Measurements from ENCODE around the gene NOSIP. TPM values are rescaled to one million over a fixed set of nuclear protein-coding genes. Genes with fewer than 3 reads are reported as not detected.

Gene NOSIP
- total RNA-seq, 2 experiments from 2014 or later: 35.1 to 74.7 TPM

DNA sequence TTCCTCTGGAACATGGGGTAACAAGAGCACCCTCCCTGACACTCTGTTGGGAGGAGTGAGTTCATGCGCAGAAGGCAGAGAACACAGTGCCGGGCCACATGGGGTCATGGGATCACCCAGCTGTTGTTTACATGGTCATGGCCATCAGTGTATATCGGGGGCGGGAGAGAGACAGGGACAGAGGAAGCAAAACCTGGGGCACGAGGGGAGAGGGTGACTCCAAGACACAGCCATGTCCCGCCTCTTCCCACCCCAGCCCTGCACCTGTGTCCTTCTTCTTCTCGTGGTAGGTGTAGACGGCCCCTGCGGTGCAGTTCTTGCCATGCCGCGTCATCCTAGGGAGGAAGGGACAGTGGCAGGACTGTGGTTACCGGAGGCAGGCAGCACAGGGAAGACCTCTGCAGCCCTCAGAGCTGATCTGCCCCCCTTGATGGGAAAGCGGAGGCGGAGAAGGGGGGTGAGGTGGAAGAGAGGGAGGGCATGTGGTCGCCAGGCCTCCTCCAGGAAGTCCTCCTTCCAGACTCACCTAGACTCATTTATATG, 19.9 kb downstream of the NOSIP start:
- no peaks in the 10 kb centered on the region for H4K20me1 ChIP-seq (ENCODE audit: insufficient read depth, low read length)
- H3K9me3 ChIP-seq (ENCODE audit: low read length): no peaks in the 10 kb centered on the region
- ChIA-PET CTCF (ENCODE audit: unreplicated experiment) (no interaction called here), POLR2A (no interaction called here)
- H3K36me3 ChIP-seq (ENCODE audit: insufficient read depth, low read length): peaks cover 32% of the 10 kb centered on the region; the same call in 1 of the 2 replicates
- DNase-seq (ENCODE audit: low spot score): no peak
- H3K79me2 ChIP-seq (ENCODE audit: insufficient read depth, low read depth, low read length): no peaks in the 10 kb centered on the region
- no peak overlapping the region for H3K4me3 ChIP-seq (ENCODE audit: low read depth, low read length, poor library complexity, severe bottlenecking)
- no peaks in the 10 kb centered on the region for H3K9me2 ChIP-seq (ENCODE audit: insufficient read depth, low read length)
- no peak overlapping the region for H3K4me2 ChIP-seq (ENCODE audit: low read length)
- peaks cover 5% of the 10 kb centered on the region for H3K4me1 ChIP-seq (ENCODE audit: insufficient read depth, low read length, poor library complexity, severe bottlenecking)
- intact Hi-C loops (cut with micrococcal nuclease; ENCODE audit: unreplicated experiment): loop anchor here (5.0 kb wide), 1 partner anchor 53 kb away; no protein-coding TSS in a partner anchor
- TF ChIP-seq EZH2phosphoT487 (IDR thresholded peaks at IDR 0.05; ENCODE audit: borderline replicate concordance, low read depth, low read length): no peak
- no peak for TF ChIP-seq CTCF (conservative IDR thresholded peaks at IDR 0.05; ENCODE audit: low read length)
- no peak overlapping the region for H2AFZ ChIP-seq (ENCODE audit: low read length)
- BruUV-seq (replicated peaks): no TSS peak
- no peak overlapping the region for H3K27ac ChIP-seq (ENCODE audit: low read depth, low read length, poor library complexity, severe bottlenecking)

DNA sequence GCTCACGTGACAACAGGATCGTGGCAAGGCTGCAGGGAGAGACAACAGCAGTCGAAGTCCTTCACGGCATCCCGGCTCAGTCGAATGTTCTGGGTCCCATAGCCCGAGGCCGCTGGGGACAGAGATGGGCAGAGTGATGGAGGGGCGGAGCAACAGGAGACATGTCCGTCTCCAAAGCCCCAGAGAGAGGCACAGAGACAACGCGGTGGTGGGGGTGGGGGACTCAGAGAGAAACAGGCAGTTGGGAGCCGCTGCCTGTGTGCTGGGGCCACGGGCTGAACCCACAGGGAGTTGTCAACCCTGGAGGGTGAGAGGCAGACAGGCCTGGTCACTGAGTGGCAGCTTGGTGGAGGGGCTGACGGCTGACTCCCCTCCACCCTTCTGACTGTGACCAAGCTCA, 20.4 kb downstream of the NOSIP start:
- intact Hi-C loops (cut with micrococcal nuclease; ENCODE audit: unreplicated experiment): loop anchor here (5.0 kb wide), 1 partner anchor 53 kb away; no protein-coding TSS in a partner anchor
- Histone ChIP-seq H3K4me1 (ENCODE audit: insufficient read depth, low read length, poor library complexity, severe bottlenecking) (peaks cover 5% of the 10 kb centered on the region), H3K36me3 (ENCODE audit: insufficient read depth, low read length) (peaks cover 36% of the 10 kb centered on the region; the same call in 1 of the 2 replicates), H3K9me2 (ENCODE audit: insufficient read depth, low read length) (no peaks in the 10 kb centered on the region), H3K9me3 (ENCODE audit: low read length) (no peaks in the 10 kb centered on the region), H3K4me3 (ENCODE audit: low read depth, low read length, poor library complexity, severe bottlenecking) (no peak overlapping the region), H4K20me1 (ENCODE audit: insufficient read depth, low read length) (no peaks in the 10 kb centered on the region), H3K79me2 (ENCODE audit: insufficient read depth, low read depth, low read length) (no peaks in the 10 kb centered on the region), H3K4me2 (ENCODE audit: low read length) (no peak overlapping the region), H2AFZ (ENCODE audit: low read length) (no peak overlapping the region), H3K27ac (ENCODE audit: low read depth, low read length, poor library complexity, severe bottlenecking) (no peak overlapping the region)
- ChIA-PET CTCF (ENCODE audit: unreplicated experiment) (no interaction called here), POLR2A (interaction anchor here (0.6 kb wide), 1 partner anchor 1316 kb away, joined by 3 read pairs; no protein-coding TSS in a partner anchor)
- no TSS peak for BruUV-seq (replicated peaks)
- no peak for TF ChIP-seq CTCF (conservative IDR thresholded peaks at IDR 0.05; ENCODE audit: low read length)
- no peak for TF ChIP-seq EZH2phosphoT487 (IDR thresholded peaks at IDR 0.05; ENCODE audit: borderline replicate concordance, low read depth, low read length)
- no peak for DNase-seq (ENCODE audit: low spot score)

- Histone ChIP-seq H2AFZ (ENCODE audit: low read length) (no peak overlapping the region), H3K4me3 (ENCODE audit: low read depth, low read length, poor library complexity, severe bottlenecking) (no peak overlapping the region), H3K79me2 (ENCODE audit: insufficient read depth, low read depth, low read length) (no peaks in the 10 kb centered on the region), H3K9me2 (ENCODE audit: insufficient read depth, low read length) (no peaks in the 10 kb centered on the region), H3K9me3 (ENCODE audit: low read length) (no peaks in the 10 kb centered on the region), H3K4me1 (ENCODE audit: insufficient read depth, low read length, poor library complexity, severe bottlenecking) (peaks cover 5% of the 10 kb centered on the region), H3K4me2 (ENCODE audit: low read length) (no peak overlapping the region), H3K27ac (ENCODE audit: low read depth, low read length, poor library complexity, severe bottlenecking) (no peak overlapping the region), H4K20me1 (ENCODE audit: insufficient read depth, low read length) (no peaks in the 10 kb centered on the region), H3K36me3 (ENCODE audit: insufficient read depth, low read length) (peaks cover 38% of the 10 kb centered on the region; the same call in 1 of the 2 replicates)
- ChIA-PET CTCF (ENCODE audit: unreplicated experiment) (interaction anchor here (0.7 kb wide), 1 partner anchor 12 kb away, joined by 3 read pairs; no protein-coding TSS in a partner anchor), POLR2A (interaction anchor here (0.6 to 0.9 kb wide), 2 partner anchors 11 to 1316 kb away, joined by 3 read pairs; no protein-coding TSS in a partner anchor)
- DNase-seq (ENCODE audit: low spot score): no peak
- BruUV-seq (replicated peaks): no TSS peak
- TF ChIP-seq EZH2phosphoT487 (IDR thresholded peaks at IDR 0.05; ENCODE audit: borderline replicate concordance, low read depth, low read length): no peak
- TF ChIP-seq CTCF (conservative IDR thresholded peaks at IDR 0.05; ENCODE audit: low read length): no peak
- intact Hi-C loops (cut with micrococcal nuclease; ENCODE audit: unreplicated experiment): no loop called here
Measured at GRCh38 chr19:49559443-49559842, 20.9 kb downstream of the NOSIP start.
